AG09309 (cell line): Measurements from ENCODE around the gene HSFX3.

Source experiments
- DNase-seq: peaks from one replicate; pipeline ENCODE4 v3.0.0-alpha.2; 2010; ENCODE audit warnings: low read depth
- H3K4me3 ChIP-seq: 2 replicates; pipeline ENCODE4 v1.5.1; 2011; ENCODE audit warnings: mild to moderate bottlenecking, low read depth, low read length, moderate library complexity; ENCODE audit not compliant: control insufficient read depth
- CTCF ChIP-seq: IDR thresholded peaks from 2 replicates; pipeline ENCODE4 v1.5.1; 2011; ENCODE audit warnings: mild to moderate bottlenecking, low read depth, low read length, inconsistent platforms; ENCODE audit not compliant: insufficient read depth, control insufficient read depth; ENCODE audit errors: missing control alignments

Gene HSFX3

GRCh38 chrX:149511081-149511480 is 38.6 kb downstream of the HSFX3 start:
- no peak for TF ChIP-seq CTCF
- no peak for DNase-seq
- no peak overlapping the region for H3K4me3 ChIP-seq

GRCh38 chrX:149510386-149510785 is 39.3 kb downstream of the HSFX3 start:
- peak; percentile 22 for TF ChIP-seq CTCF
- no peak overlapping the region for H3K4me3 ChIP-seq
- DNase-seq, result no peak

GRCh38 chrX:149508467-149508866 is 41.3 kb downstream of the HSFX3 start:
- TF ChIP-seq CTCF, result no peak
- no peak overlapping the region for H3K4me3 ChIP-seq
- no peak for DNase-seq

GRCh38 chrX:149506349-149506748 is 43.4 kb downstream of the HSFX3 start:
- no peak for TF ChIP-seq CTCF
- DNase-seq, result no peak
- H3K4me3 ChIP-seq, result no peak overlapping the region

- no peak for TF ChIP-seq CTCF
- no peak overlapping the region for H3K4me3 ChIP-seq
- DNase-seq, result no peak
These were observed 44.1 kb downstream of the HSFX3 start for GRCh38 chrX:149505671-149506070.

- no peak for TF ChIP-seq CTCF
- DNase-seq, result peak; percentile 43
- peak within 1 kb of the TSS; percentile 69 for H3K4me3 ChIP-seq
These were observed 44.6 kb downstream of the HSFX3 start, which contains the start of gene IDS for GRCh38 chrX:149504915-149505651. IDS (minus strand) TSS chrX:149505306; CDS start chrX:149505137, 169 bp downstream.
